Endothelial cell of umbilical vein (primary cell): ENCODE measurements around the gene PPIH.
"Not testable (repeated sequence)": the region's sequence is repeated elsewhere in the genome, so short reads cannot be mapped to it uniquely, and the experiment has no call there.

Source experiments
- CTCF ChIP-seq, 2 donors: IDR thresholded peaks; 1 replicate in 1 of 2; 2 replicates in 1 of 2; pipeline ENCODE4 v1.5.1; 2011; ENCODE audit warnings: low read length in 2 of 2, mild to moderate bottlenecking in 2 of 2, moderate library complexity in 2 of 2, control low read depth in 1 of 2, inconsistent platforms in 1 of 2, low read depth in 1 of 2; ENCODE audit not compliant: insufficient read depth in 1 of 2; ENCODE audit errors: extremely low read depth in 1 of 2
- EZH2 ChIP-seq: IDR thresholded peaks from 2 replicates; pipeline ENCODE4 v1.6.1; 2012; ENCODE audit warnings: borderline replicate concordance, low read depth, mild to moderate bottlenecking, moderate library complexity, low read length, inconsistent platforms; ENCODE audit not compliant: severe bottlenecking
- FOS ChIP-seq: IDR thresholded peaks from 2 replicates; pipeline ENCODE4 v1.6.1; 2011; ENCODE audit warnings: mild to moderate bottlenecking, low read length, moderate library complexity, borderline replicate concordance; ENCODE audit not compliant: insufficient read depth
- GATA2 ChIP-seq: IDR thresholded peaks from 2 replicates; pipeline ENCODE4 v1.7.0; 2011; ENCODE audit warnings: low read depth, mild to moderate bottlenecking, moderate library complexity, mixed read lengths, low read length; ENCODE audit not compliant: insufficient read length, insufficient read depth
- JUN ChIP-seq: IDR thresholded peaks from 2 replicates; pipeline ENCODE4 v1.6.1; 2011; ENCODE audit warnings: borderline replicate concordance, low read depth; ENCODE audit not compliant: insufficient read length, insufficient read depth
- MAX ChIP-seq: IDR thresholded peaks from 2 replicates; pipeline ENCODE4 v1.6.1; 2011; ENCODE audit not compliant: insufficient read depth, insufficient read length
- MYC ChIP-seq: IDR thresholded peaks from one replicate; pipeline ENCODE4 v1.6.1; 2011; ENCODE audit warnings: mild to moderate bottlenecking, low read depth, low read length
- POLR2A ChIP-seq: IDR thresholded peaks from 2 replicates; pipeline ENCODE4 v1.6.1; 2012; ENCODE audit warnings: low read depth, mild to moderate bottlenecking, control low read depth, low read length
- POLR2AphosphoS5 ChIP-seq: IDR thresholded peaks from 2 replicates; pipeline ENCODE4 v1.6.1; 2012; ENCODE audit warnings: low read depth, mild to moderate bottlenecking, control low read depth, low read length, moderate library complexity; ENCODE audit not compliant: insufficient read depth

DNA sequence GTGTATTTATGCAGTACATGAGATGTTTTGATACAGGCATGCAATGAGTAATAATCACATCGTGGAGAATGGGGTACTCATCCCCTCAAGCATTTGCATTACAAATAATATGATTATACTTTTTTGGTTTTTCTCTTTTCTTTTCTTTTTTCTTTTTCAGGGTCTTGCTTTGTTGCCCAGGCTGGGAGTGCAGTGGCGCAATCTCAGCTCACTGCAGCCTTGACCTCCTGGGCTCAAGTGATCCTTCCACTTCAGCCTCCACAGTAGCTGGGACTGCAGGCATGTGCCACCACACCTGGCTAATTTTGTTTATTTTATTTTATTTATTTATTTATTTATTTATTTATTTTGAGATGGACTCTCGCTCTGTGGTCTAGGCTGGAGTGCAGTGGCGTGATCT is 37.0 kb upstream of the PPIH start:
- TF ChIP-seq CTCF (IDR thresholded peaks at IDR 0.05; ENCODE audit: extremely low read depth in 1 of 2, insufficient read depth in 1 of 2, low read depth in 1 of 2, low read length in 2 of 2); MAX; POLR2AphosphoS5; MYC; GATA2; EZH2; POLR2A; FOS; JUN: not testable (repeated sequence)
